Sigmoid colon (tissue), 4 donors: ENCODE data around the gene FBXL20.

Experiments
- EP300 ChIP-seq, 4 donors: sonication (generic); formaldehyde crosslinking; IDR thresholded peaks; one replicate each; pipeline ENCODE4 v1.6.1; 2017; ENCODE audit warnings: antibody characterized with exemption in 4 of 4
- POLR2A ChIP-seq, 2 donors: fragments of 450-650 bp; IDR thresholded peaks; one replicate each; pipeline ENCODE4 v1.6.1; 2016; ENCODE audit warnings: antibody characterized with exemption in 2 of 2, mild to moderate bottlenecking in 2 of 2, moderate library complexity in 2 of 2
- POLR2AphosphoS5 ChIP-seq, 4 donors: sonication (generic); formaldehyde crosslinking; IDR thresholded peaks; one replicate each; pipeline ENCODE4 v1.6.1; 2017; ENCODE audit warnings: antibody characterized with exemption in 4 of 4
- TF ChIP-seq, protein P1 (sequence below), 4 experiments: fragments of 450-650 bp in 3 of 4; fragments of 200-600 bp in 1 of 4; IDR thresholded peaks; one replicate each; pipeline ENCODE4 v1.5.1; 2016 to 2019; ENCODE audit warnings: antibody characterized with exemption in 4 of 4, mild to moderate bottlenecking in 3 of 4, moderate library complexity in 2 of 4

DNA sequence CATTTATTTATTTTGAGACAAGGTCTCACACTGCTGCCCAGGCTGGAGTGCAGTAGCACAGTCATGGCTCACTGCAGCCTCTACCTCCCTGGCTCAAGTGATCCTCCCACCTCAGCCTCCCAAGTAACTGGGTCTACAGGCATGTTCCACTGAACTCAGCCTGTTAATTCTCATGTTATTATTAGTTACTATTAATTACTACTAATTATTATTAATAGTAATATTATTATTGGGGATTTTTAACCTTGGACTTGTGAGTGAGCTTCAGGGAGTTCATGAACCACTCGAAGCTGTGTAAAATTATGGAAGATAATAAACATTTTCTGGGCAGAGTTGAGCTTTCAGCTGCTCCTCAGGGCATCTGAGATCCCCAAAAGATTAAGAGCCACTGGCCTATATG, 171.1 kb downstream of the FBXL20 start:
- TF ChIP-seq, protein P1, sequence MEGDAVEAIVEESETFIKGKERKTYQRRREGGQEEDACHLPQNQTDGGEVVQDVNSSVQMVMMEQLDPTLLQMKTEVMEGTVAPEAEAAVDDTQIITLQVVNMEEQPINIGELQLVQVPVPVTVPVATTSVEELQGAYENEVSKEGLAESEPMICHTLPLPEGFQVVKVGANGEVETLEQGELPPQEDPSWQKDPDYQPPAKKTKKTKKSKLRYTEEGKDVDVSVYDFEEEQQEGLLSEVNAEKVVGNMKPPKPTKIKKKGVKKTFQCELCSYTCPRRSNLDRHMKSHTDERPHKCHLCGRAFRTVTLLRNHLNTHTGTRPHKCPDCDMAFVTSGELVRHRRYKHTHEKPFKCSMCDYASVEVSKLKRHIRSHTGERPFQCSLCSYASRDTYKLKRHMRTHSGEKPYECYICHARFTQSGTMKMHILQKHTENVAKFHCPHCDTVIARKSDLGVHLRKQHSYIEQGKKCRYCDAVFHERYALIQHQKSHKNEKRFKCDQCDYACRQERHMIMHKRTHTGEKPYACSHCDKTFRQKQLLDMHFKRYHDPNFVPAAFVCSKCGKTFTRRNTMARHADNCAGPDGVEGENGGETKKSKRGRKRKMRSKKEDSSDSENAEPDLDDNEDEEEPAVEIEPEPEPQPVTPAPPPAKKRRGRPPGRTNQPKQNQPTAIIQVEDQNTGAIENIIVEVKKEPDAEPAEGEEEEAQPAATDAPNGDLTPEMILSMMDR (IDR thresholded peaks at IDR 0.05) = no peak
- no peak for TF ChIP-seq POLR2AphosphoS5 (IDR thresholded peaks at IDR 0.05)
- no peak for TF ChIP-seq POLR2A (IDR thresholded peaks at IDR 0.05)
- TF ChIP-seq EP300 (IDR thresholded peaks at IDR 0.05) = no peak
